Esophagus muscularis mucosa (tissue), 4 donors: ENCODE results near the gene BRCC3. TPM values are rescaled to one million over a fixed set of nuclear protein-coding genes. Genes with fewer than 3 reads are reported as not detected.

Source experiments
- DNase-seq: peaks from one replicate; pipeline ENCODE4 v3.0.0-alpha.2; 2017; ENCODE audit errors: extremely low spot score
- H3K27ac ChIP-seq, 4 donors: fragments of 200-600 bp; sonication (generic); replicated peaks in 1 of 4; 1 replicate in 3 of 4; 2 replicates in 1 of 4; pipeline ENCODE4 v1.5.1; 2016 to 2019; ENCODE audit warnings: mild to moderate bottlenecking in 1 of 4
- H3K27me3 ChIP-seq, 4 donors: fragments of 200-600 bp; sonication (generic); one replicate each; pipeline versions ENCODE4 v1.5.1 to v1.6.0; 2016 to 2019
- H3K36me3 ChIP-seq, 4 donors: fragments of 200-600 bp; sonication (generic); one replicate each; pipeline ENCODE4 v1.5.1; 2016 to 2019
- H3K4me1 ChIP-seq, 4 donors: fragments of 200-600 bp; sonication (generic); one replicate each; pipeline ENCODE4 v1.5.1; 2016 to 2019
- H3K4me3 ChIP-seq, 4 donors: fragments of 200-600 bp; sonication (generic); 1 replicate in 2 of 4; 2 replicates in 2 of 4; pipeline ENCODE4 v1.5.1; 2016 to 2019; ENCODE audit warnings: mild to moderate bottlenecking in 4 of 4, moderate library complexity in 1 of 4
- H3K9me3 ChIP-seq, 4 donors: fragments of 200-600 bp; sonication (generic); 1 replicate in 3 of 4; 2 replicates in 1 of 4; pipeline ENCODE4 v1.5.1; 2016 to 2019
- CTCF ChIP-seq, 3 experiments: fragments of 200-600 bp in 2 of 3; fragments of 450-650 bp in 1 of 3; sonication (generic) in 2 of 3; IDR thresholded peaks; one replicate each; pipeline ENCODE4 v1.5.1; 2017 to 2019; ENCODE audit warnings: antibody characterized with exemption in 3 of 3, mild to moderate bottlenecking in 2 of 3, moderate library complexity in 1 of 3
- EP300 ChIP-seq: sonication (generic); formaldehyde crosslinking; IDR thresholded peaks from one replicate; pipeline ENCODE4 v1.6.1; 2017; ENCODE audit warnings: antibody characterized with exemption
- POLR2A ChIP-seq: fragments of 450-650 bp; IDR thresholded peaks from one replicate; pipeline ENCODE4 v1.6.1; 2017; ENCODE audit warnings: antibody characterized with exemption, moderate library complexity, mild to moderate bottlenecking, low read depth
- POLR2AphosphoS5 ChIP-seq, 2 donors: sonication (generic); formaldehyde crosslinking; IDR thresholded peaks; one replicate each; pipeline ENCODE4 v1.6.1; 2017; ENCODE audit warnings: antibody characterized with exemption in 2 of 2
- WGBS: methylation state at CpG from one replicate; pipeline ENCODE4 v1.1.5; 2018; 5-methylcytosine and 5-hydroxymethylcytosine counted together
- intact Hi-C: fragments of 100-400 bp; cut with DNase I; formaldehyde crosslinking; loops from one replicate; pipeline ENCODE4 v1.15.1; 2023
- total RNA-seq, 4 donors: library from RNA; depleted of rRNA; stranded (reverse); fragments of >200 nt; gene quantifications; one replicate each; pipeline versions ENCODE4 v1.1.0 to v1.2.1, GENCODE V29; 2016

Gene BRCC3
- total RNA-seq, result 10 to 100 TPM; 10.9 to 18.8 (median 16.8) TPM

DNA sequence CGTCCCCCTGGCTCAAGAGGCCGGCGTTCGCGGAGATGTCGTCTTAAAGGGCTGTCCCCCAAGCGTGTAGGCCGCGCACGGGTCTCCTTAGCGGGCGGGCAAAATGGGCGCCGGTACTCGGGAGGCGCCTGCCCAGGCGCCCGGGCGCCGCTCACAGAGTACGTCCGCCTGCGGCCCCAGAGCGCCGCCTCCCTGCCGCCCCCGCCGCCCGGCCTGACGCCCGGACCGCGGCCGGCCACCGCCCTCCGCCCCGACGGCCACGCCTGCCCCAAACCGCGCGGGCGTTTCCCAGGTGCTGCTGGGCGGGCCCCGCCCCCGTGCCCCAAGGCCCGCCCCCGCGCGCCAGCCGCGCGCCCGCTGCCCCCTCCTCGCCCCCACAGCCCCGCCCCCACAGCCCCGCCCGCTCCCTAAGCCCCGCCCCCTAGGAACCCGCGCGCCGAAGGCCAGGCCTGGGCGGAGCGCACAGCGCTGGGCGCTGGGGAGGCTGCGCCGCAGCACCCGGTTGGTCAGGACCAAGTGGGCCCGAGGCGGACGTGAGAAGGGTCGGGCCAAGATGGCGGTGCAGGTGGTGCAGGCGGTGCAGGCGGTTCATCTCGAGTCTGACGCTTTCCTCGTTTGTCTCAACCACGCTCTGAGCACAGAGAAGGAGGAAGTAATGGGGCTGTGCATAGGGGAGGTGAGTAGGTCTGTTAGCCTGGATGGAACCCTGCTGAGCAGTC is at the start of gene BRCC3, which contains the start of the genes CMC4 and MTCP1:
BRCC3 (plus strand) TSS at position 534 of the 719 bp plus-strand sequence; CDS start at position 554, 20 bp downstream.
CMC4 (minus strand) TSS at position 162 of the 719 bp plus-strand sequence. CDS start 7,113 bp downstream, outside the sequence.
MTCP1 (minus strand) TSS at position 162 of the 719 bp plus-strand sequence. CDS start 5,126 bp downstream, outside the sequence.
- Histone ChIP-seq H3K27me3 (no peaks in the 10 kb centered on the region), H3K27ac (peak within 1 kb of the TSS; percentile 85 to 91 (median 88)), H3K9me3 (no peaks in the 10 kb centered on the region), H3K36me3 (peaks cover 0 to 8% (median 4%) of the 10 kb centered on the region in 4 donors), H3K4me3 (peak within 1 kb of the TSS; percentile 61 to 70 (median 64)), H3K4me1 (peaks cover 6 to 41% (median 31%) of the 10 kb centered on the region in 4 donors)
- intact Hi-C loops, result no loop called here
- peak; percentile 92 for DNase-seq
- TF ChIP-seq POLR2AphosphoS5 (IDR thresholded peaks at IDR 0.05) (peak; percentile 69 to 78), EP300 (no peak), POLR2A (peak; percentile 35), CTCF (IDR thresholded peaks at IDR 0.05) (no peak)
- WGBS, result 18% methylated on average over 16 of the region's 81 CpGs

DNA sequence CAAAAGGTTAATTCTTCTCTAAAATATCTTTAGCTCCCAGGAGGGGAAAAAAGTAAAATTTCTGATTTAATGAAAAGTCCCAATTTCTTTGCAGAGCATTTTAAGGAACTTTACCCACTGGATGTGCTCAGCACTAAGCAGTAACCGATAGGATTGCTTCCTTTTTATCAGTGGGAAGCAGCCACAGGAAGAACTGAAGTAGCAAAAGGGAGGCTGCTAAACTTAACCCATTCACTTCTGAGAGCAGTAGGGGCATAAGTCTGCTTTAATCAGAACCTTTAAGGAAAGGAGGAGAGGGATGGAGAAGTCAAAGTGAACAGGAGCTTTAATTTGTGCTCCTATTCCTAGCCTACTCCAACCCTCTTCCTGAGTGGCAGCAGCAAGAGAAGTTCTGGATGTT is 48.7 kb upstream of the BRCC3 start, which contains the start of gene F8:
F8 (minus strand) TSS at position 139 of the 400 bp plus-strand sequence. CDS start 171 bp downstream, outside the sequence.
- intact Hi-C loops, result no loop called here
- H3K27me3 ChIP-seq, result no peaks in the 10 kb centered on the region
- no peaks in the 10 kb centered on the region for H3K36me3 ChIP-seq
- no peaks in the 10 kb centered on the region for H3K9me3 ChIP-seq
- TF ChIP-seq POLR2A (no peak), POLR2AphosphoS5 (IDR thresholded peaks at IDR 0.05) (no peak), EP300 (no peak), CTCF (IDR thresholded peaks at IDR 0.05) (no peak)
- 33% methylated on average over 1 of the region's 1 CpG for WGBS
- no peak within 1 kb of the TSS for H3K27ac ChIP-seq
- H3K4me1 ChIP-seq, result peaks cover 0 to 5% (median 0%) of the 10 kb centered on the region in 4 donors
- DNase-seq, result no peak
- peak within 1 kb of the TSS; percentile 2 to 24 (median 20) for H3K4me3 ChIP-seq

DNA sequence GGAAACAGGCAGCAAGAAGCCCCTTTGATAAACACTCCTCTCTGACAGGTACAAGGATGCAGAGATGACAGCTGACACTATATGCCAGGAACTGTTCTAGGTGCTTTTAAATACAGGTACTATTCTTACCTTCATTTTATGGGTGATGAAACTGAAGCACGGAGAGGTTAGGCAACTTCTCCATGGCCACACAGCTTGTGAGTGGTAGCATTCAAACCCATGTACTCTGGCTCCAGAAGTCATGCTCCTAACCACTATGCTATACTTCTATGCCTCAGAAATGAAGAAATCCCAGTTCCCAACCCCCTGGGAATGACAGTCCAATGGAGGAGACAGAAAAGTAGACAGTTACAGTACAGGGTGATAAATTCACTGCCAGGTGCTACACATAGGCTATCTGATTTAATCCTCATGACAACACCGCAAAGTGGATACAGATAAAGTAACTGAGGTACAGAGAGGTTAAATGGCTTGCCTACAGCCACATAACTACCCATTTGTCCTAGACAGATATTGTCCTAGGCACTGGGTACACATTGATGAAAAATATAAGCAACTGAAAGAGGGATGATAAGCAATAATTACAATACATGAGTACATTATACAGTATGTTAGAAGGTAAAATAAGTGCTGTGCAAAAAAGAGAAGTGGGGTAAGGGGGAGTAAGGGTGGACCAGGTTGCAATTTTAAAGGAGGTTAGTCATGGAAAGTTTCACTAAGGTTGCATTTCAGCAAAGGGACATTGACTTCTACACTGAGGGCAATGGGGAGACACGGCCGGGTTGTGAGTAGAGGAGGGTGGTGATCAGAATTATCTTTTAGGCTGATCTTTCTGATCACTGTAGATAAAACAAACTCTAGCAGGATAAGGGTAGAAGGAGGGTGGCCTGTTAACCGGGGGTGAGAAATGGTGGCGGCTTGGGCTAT is 47.1 kb upstream of the BRCC3 start:
- no peak for DNase-seq
- Histone ChIP-seq H3K27me3 (no peaks in the 10 kb centered on the region), H3K4me1 (peaks cover 5 to 16% (median 10%) of the 10 kb centered on the region in 4 donors), H3K4me3 (no peak overlapping the region), H3K27ac (no peak overlapping the region), H3K36me3 (no peaks in the 10 kb centered on the region), H3K9me3 (no peaks in the 10 kb centered on the region)
- TF ChIP-seq POLR2AphosphoS5 (IDR thresholded peaks at IDR 0.05), result no peak
- no peak for TF ChIP-seq POLR2A
- no peak for TF ChIP-seq EP300
- no peak for TF ChIP-seq CTCF (IDR thresholded peaks at IDR 0.05)
- intact Hi-C loops, result no loop called here
- 80% methylated on average over 6 of the region's 6 CpGs for WGBS

DNA sequence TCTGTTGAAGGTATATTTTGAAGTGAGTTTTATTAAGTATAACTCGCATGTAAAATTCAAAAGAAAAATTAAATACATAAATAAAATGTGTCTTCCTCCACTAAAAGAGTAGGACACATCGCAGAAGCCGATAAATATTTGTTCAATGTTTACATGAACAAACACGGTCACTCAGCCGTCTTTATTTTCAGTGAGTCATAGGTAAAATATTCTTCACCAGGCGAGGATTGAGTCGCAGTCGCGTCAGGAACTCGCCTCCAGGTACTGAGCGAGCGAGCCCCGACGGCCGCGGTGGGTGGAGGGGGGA is 44.9 kb upstream of the BRCC3 start:
- no peak for TF ChIP-seq EP300
- no peak for TF ChIP-seq POLR2A
- no peak for TF ChIP-seq POLR2AphosphoS5 (IDR thresholded peaks at IDR 0.05)
- no peak for TF ChIP-seq CTCF (IDR thresholded peaks at IDR 0.05)
- 56% methylated on average over 13 of the region's 16 CpGs for WGBS
- Histone ChIP-seq H3K9me3 (no peaks in the 10 kb centered on the region), H3K27me3 (no peaks in the 10 kb centered on the region), H3K4me1 (peaks cover 6 to 25% (median 12%) of the 10 kb centered on the region in 4 donors), H3K36me3 (no peaks in the 10 kb centered on the region), H3K27ac (peak overlapping the region; percentile 93 to 96 (median 94)), H3K4me3 (peak overlapping the region; percentile 63 to 73 (median 66))
- intact Hi-C loops, result no loop called here
- DNase-seq, result no peak
